Neural progenitor cell (in vitro differentiated cells): ENCODE results near the gene SYTL2.

Source experiments
- EZH2 ChIP-seq: fragments of 200-600 bp; sonication (generic); IDR thresholded peaks from 2 replicates; pipeline ENCODE4 v1.6.1; 2017; ENCODE audit warnings: antibody characterized with exemption, mild to moderate bottlenecking, moderate library complexity
- EZH2phosphoT487 ChIP-seq: fragments of 200-600 bp; sonication (generic); IDR thresholded peaks from 2 replicates; pipeline ENCODE4 v1.6.1; 2017; ENCODE audit warnings: antibody characterized with exemption
- TF ChIP-seq, protein P1 (sequence below): fragments of 200-600 bp; sonication (generic); IDR thresholded peaks from 2 replicates; pipeline ENCODE4 v1.5.1; 2017; ENCODE audit warnings: antibody characterized with exemption, mild to moderate bottlenecking

GRCh38 chr11:85658180-85658579 is 152.8 kb downstream of the SYTL2 start:
- TF ChIP-seq, protein P1, sequence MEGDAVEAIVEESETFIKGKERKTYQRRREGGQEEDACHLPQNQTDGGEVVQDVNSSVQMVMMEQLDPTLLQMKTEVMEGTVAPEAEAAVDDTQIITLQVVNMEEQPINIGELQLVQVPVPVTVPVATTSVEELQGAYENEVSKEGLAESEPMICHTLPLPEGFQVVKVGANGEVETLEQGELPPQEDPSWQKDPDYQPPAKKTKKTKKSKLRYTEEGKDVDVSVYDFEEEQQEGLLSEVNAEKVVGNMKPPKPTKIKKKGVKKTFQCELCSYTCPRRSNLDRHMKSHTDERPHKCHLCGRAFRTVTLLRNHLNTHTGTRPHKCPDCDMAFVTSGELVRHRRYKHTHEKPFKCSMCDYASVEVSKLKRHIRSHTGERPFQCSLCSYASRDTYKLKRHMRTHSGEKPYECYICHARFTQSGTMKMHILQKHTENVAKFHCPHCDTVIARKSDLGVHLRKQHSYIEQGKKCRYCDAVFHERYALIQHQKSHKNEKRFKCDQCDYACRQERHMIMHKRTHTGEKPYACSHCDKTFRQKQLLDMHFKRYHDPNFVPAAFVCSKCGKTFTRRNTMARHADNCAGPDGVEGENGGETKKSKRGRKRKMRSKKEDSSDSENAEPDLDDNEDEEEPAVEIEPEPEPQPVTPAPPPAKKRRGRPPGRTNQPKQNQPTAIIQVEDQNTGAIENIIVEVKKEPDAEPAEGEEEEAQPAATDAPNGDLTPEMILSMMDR: no peak
- no peak for TF ChIP-seq EZH2
- TF ChIP-seq EZH2phosphoT487: no peak
